Vagina (tissue), 2 donors: ENCODE results near the gene C11orf58. TPM values are rescaled to one million over a fixed set of nuclear protein-coding genes. Genes with fewer than 3 reads are reported as not detected.

Experiments
- DNase-seq, 2 donors: peaks; one replicate each; pipeline ENCODE4 v3.0.0-alpha.2; 2017; ENCODE audit errors: extremely low spot score in 2 of 2
- H3K27ac ChIP-seq: fragments of 200-600 bp; sonication (generic); one replicate; pipeline ENCODE4 v1.5.1; 2019
- H3K27me3 ChIP-seq: fragments of 200-600 bp; sonication (generic); one replicate; pipeline ENCODE4 v1.5.1; 2019
- H3K36me3 ChIP-seq, 2 donors: fragments of 200-600 bp; sonication (generic); one replicate each; pipeline ENCODE4 v1.5.1; 2017 to 2019
- H3K4me1 ChIP-seq: fragments of 200-600 bp; sonication (generic); one replicate; pipeline ENCODE4 v1.5.1; 2019
- H3K4me3 ChIP-seq, 2 donors: fragments of 200-600 bp; sonication (generic); 1 replicate in 1 of 2; 2 replicates in 1 of 2; pipeline ENCODE4 v1.5.1; 2016 to 2019
- H3K9me3 ChIP-seq: fragments of 200-600 bp; sonication (generic); one replicate; pipeline ENCODE4 v1.5.1; 2019
- POLR2A ChIP-seq, 2 donors: fragments of 450-650 bp; IDR thresholded peaks; one replicate each; pipeline ENCODE4 v1.6.1; 2017; ENCODE audit warnings: antibody characterized with exemption in 2 of 2, mild to moderate bottlenecking in 2 of 2, moderate library complexity in 2 of 2
- POLR2AphosphoS5 ChIP-seq, 2 donors: sonication (generic); formaldehyde crosslinking; IDR thresholded peaks; one replicate each; pipeline ENCODE4 v1.9.0; 2017; ENCODE audit warnings: antibody characterized with exemption in 2 of 2, mild to moderate bottlenecking in 2 of 2, low read depth in 1 of 2; ENCODE audit not compliant: insufficient read depth in 1 of 2
- intact Hi-C: fragments of 100-400 bp; cut with DNase I; formaldehyde crosslinking; loops from one replicate; pipeline ENCODE4 v1.15.1; 2023
- total RNA-seq: library from RNA; depleted of rRNA; stranded (reverse); fragments of >200 nt; gene quantifications from one replicate; pipeline ENCODE4 v1.2.3, GENCODE V29; 2016
- TF ChIP-seq, protein P1 (sequence below), 3 experiments: fragments of 450-650 bp in 2 of 3; fragments of 200-600 bp in 1 of 3; sonication (generic) in 1 of 3; IDR thresholded peaks; one replicate each; pipeline ENCODE4 v1.5.1; 2017 to 2019; ENCODE audit warnings: antibody characterized with exemption in 3 of 3, mild to moderate bottlenecking in 2 of 3, moderate library complexity in 2 of 3

Gene C11orf58
- total RNA-seq, 1 donor from 2014 or later, result 188 TPM

- TF ChIP-seq, protein P1, sequence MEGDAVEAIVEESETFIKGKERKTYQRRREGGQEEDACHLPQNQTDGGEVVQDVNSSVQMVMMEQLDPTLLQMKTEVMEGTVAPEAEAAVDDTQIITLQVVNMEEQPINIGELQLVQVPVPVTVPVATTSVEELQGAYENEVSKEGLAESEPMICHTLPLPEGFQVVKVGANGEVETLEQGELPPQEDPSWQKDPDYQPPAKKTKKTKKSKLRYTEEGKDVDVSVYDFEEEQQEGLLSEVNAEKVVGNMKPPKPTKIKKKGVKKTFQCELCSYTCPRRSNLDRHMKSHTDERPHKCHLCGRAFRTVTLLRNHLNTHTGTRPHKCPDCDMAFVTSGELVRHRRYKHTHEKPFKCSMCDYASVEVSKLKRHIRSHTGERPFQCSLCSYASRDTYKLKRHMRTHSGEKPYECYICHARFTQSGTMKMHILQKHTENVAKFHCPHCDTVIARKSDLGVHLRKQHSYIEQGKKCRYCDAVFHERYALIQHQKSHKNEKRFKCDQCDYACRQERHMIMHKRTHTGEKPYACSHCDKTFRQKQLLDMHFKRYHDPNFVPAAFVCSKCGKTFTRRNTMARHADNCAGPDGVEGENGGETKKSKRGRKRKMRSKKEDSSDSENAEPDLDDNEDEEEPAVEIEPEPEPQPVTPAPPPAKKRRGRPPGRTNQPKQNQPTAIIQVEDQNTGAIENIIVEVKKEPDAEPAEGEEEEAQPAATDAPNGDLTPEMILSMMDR (IDR thresholded peaks at IDR 0.05), result no peak
- no peak for TF ChIP-seq POLR2A (IDR thresholded peaks at IDR 0.05)
- TF ChIP-seq POLR2AphosphoS5 (IDR thresholded peaks at IDR 0.05; ENCODE audit: insufficient read depth in 1 of 2, low read depth in 1 of 2), result no peak
- H3K9me3 ChIP-seq, result no peaks in the 10 kb centered on the region
- intact Hi-C loops, result no loop called here
- no peak overlapping the region for H3K27ac ChIP-seq
- no peak overlapping the region for H3K4me3 ChIP-seq
- peaks cover 20% of the 10 kb centered on the region for H3K4me1 ChIP-seq
- no peak for DNase-seq
- H3K27me3 ChIP-seq, result no peaks in the 10 kb centered on the region
- no peaks in the 10 kb centered on the region for H3K36me3 ChIP-seq
Measured at GRCh38 chr11:16806791-16807190, 68.3 kb downstream of the C11orf58 start.

- H3K27me3 ChIP-seq, result no peaks in the 10 kb centered on the region
- H3K4me3 ChIP-seq, result no peak overlapping the region
- no peak overlapping the region for H3K27ac ChIP-seq
- no peaks in the 10 kb centered on the region for H3K9me3 ChIP-seq
- TF ChIP-seq, protein P1 (IDR thresholded peaks at IDR 0.05), result no peak
- H3K36me3 ChIP-seq, result no peaks in the 10 kb centered on the region
- H3K4me1 ChIP-seq, result peaks cover 20% of the 10 kb centered on the region
- intact Hi-C loops, result no loop called here
- no peak for DNase-seq
Measured at GRCh38 chr11:16807306-16807705, 68.9 kb downstream of the C11orf58 start.
